Measurements from ENCODE around the gene GRWD1.

The GRWD1 gene

DNA sequence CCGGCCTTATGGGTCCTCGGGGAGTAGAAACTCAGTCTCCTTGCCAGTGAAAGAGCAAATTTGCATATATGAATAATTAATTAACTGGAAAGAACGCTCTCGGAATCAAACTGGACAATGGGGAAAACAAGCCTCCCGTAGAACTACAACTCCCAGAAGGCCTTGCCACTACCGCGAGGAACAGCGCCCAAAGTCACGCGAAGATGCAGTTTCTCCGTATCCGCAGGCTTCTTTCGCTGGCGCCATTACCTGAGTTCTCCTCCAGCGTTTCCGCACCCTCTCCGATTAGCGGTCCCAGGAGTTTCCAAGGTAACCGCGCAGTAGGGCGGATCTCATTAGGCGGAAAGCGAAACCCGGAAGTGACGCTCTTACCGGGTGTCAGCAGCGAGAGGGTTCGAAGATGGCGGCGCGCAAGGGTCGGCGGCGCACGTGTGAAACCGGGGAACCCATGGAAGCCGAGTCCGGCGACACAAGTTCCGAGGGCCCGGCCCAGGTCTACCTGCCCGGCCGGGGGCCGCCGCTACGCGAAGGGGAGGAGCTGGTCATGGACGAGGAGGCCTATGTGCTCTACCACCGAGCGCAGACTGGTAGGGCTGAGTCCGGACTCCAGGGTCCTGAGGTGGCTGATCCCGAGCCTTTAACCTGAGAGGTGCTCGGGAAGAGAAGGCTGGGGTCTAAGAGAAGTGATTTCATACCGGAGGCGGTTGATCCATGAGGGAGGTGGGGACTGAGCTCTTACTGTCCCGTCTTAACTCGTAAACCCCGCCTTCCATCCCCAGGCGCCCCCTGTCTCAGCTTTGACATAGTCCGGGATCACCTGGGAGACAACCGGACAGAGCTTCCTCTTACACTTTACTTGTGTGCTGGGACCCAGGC, at the start of gene GRWD1:
GRWD1 (plus strand) TSS at position 378 of the 876 bp plus-strand sequence; CDS start at position 401, 23 bp downstream.
- DNase-seq = peak; percentile 82 to 96 (median 93)

DNA sequence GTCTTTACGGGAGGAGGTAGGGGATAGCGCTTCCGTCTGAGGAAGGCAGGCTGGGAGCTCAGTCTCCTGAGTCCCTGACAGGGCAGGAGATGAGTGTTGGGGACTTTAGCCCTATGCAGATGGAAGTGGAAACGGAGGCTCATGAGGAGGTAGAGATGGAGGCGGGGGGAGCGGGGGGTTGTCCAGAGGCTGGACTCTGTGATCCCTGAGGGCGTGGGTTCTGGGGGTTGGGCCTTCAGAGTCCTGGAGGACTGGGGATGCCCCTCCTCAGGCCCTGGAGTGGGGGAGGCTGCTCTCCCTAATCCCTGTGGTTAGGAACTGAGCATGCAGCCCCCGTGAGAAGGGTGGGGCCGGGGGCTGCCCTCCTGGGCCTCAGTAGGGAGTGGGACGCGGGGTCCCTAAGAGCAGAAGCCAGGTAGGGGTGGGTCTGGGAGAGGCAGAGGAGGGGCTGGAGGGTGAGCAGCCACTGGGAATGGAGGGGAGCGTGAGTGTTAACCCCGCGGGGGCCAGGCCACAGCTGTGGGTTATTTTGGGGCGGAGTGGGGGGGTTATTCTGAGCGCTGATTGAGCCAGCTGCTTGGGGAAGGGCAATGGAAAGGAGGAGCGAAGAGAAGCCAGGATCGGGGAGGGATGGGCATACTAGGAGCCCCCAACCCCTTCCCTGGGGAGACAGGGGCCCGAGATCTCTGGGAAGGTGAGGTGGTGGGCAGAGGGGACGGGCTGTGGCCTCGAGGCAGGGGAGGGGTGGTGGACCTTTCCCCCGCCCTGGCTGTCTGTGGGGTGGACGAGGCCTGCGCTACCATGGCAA, 49.6 kb upstream of the GRWD1 start:
- no peak for DNase-seq

DNA sequence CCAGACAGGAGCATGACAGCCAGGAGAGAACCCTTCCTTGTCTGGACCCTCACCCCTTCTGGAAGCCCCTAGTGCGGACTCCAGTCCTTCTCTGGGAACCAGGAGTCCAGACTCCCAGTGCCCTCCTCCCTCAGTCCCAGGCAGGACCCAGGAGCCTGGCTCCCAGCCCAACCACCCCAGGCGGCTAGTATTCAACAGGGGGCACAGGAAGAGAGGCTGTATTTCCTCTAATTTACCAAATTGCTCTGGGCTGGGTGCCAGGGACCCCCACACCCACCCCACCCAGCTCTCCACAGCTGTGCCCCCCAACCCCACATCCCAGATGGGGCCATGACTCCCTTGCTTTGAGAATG, 49.0 kb upstream of the GRWD1 start:
- DNase-seq = no peak

DNA sequence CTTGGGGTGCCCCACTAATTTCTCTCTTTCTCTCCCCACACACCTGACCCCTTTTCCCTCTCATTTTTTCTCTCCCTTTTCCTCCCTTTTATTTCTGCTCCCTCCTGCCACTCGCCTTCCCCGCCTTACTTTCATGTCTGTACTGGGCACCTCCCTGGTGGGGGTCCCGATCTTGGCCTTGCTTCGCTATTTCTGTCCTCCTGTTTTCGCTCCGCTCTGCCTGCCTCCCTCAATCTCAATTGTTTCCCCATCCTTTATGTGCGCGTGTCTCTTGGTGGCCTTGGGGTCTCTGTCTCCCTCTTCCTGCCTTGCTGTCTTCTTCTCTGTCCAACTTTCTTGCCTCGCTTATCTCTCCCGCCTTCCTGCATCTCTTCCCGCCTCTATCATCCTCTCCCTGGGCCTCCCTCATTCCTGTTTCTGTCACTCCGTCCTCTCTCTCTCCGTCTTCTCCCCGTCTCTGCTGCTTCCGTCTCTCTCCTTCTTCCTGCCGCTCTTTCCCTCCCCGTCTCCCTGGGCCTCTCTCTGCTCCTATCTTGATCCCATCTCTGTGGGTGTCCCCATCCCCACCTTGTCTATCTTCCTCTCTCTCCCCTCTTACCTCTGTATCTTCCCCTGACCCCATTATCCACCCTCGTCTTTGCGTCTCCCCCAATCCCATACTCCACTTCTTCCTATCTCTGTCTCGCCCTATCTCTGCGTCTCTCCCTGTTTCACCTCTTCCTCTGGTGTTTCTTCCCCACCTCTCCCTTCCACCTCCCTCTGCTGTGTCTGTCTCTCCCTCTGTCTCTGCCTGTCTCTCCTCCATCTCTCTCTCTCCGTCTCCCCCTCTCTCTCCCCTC, 48.3 kb upstream of the GRWD1 start:
- DNase-seq = no peak

DNA sequence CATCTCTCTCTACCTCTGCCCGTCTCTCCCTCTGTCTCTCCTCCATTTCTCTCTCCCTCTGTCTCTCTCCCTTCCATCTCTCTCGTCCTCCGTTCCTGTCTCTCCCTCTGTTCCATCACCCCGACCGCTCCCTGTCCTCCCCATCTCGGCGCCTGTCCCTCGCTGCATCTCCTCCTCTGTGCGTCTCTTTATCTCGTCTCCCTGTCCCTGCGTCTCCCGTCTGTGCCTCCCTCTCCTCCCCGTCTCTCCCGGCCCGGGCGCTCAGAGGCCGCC, 47.7 kb upstream of the GRWD1 start:
- peak in 1 of 6 experiments; percentile 58 for DNase-seq

DNA sequence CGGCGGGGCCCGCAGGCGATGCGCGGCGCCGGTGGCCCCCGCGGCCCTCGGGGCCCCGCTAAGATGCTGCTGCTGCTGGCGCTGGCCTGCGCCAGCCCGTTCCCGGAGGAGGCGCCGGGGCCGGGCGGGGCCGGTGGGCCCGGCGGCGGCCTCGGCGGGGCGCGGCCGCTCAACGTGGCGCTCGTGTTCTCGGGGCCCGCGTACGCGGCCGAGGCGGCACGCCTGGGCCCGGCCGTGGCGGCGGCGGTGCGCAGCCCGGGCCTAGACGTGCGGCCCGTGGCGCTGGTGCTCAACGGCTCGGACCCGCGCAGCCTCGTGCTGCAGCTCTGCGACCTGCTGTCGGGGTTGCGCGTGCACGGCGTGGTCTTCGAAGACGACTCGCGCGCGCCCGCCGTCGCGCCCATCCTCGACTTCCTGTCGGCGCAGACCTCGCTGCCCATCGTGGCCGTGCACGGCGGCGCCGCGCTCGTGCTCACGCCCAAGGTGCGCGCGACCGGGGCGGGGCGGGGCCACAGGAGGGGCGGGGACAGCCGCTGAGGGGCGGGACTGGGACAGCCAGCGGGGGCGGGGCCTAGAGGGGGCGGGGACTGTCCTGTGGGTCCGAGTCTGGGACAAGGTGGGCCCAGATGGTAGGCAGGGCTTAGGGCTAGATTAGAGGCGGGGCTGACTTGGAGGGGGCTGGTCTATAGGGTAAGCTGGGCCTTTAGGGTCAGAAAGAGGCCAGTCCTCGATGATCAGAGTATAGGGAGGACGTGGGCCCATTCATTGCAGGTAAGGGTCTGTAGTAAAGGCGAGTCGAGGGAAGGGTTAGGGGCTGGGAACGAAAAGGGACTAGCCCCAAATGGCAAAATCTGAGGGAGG, 47.2 kb upstream of the GRWD1 start:
- DNase-seq = peak; percentile 71 to 85 (median 78)

DNA sequence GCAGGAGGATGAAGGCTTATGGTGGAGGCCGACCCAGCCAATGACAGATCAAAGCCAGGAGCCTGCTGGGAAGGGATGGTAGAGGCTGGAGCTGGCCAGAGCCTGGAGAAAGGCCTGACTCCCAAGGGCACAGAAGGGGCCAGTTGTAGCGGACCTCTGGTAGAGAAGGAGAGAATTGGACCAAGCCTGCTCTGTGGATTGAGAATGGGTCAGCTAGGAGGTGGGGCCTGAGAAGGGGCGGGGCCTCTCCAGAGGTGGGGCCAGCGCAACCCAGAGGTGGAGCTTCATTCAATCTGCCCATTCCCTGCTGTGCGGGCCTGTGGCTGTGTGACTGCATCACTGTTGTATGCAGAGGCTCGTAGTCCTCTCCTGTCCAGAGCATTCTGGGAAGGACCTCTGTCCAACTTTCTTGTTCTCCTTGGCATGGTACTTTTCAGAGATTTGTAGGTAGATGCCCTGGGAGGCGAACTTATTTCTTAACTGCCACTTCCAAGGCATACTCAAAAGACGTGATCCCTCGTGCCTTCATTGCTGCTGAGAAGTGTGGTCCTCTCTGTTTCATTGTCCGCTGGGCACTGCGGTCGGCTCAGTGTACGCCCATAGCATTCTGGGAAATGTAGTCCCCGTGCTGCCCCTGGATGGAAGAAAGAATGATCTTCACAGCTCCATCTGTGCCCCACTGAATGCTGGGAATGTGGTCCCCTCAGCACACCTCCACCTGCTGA, 45.6 kb upstream of the GRWD1 start:
- DNase-seq = peak in 4 of 6 experiments; percentile 20 to 51 (median 32)

DNA sequence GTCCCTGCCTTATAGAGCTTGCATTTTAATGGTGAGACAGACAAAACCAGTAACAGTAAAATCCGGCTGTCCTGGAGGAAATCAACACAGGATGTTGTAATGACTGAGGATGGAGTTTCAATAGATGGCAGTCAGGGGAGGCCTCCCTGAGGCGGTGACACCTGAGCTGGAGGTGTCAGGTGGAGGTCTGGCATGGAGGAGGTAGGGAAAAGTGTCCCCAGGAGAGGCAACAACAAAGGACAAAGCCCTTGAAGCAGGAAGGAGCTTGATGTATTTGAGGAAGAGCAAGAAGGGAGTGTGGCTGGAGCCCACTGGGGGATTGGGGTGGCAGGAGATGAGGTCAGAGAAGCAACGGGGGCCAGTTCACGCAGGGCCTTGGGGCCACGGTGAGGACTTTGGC, 44.5 kb upstream of the GRWD1 start:
- no peak for DNase-seq

DNA sequence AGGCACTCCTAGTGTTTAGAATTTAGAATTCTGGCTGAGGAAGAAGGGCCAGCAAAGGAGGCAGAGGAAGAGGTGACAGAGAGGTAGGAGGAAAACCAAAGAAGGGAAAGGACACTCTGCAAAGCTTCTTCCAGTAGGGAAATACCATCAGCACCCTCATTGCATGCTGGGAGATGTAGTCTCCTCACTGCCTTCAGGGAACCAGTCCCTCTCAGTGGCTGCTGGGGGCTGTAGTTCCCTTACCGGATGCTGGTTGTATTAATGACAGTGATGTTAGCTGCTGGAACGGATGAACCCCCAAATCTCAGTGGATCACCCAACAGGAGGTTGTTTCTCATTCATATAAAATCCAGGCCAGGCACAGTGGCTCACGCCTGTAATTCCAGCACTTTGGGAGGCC, 42.2 kb upstream of the GRWD1 start:
- DNase-seq = peak in 3 of 6 experiments; percentile 7 to 51 (median 33)

DNA sequence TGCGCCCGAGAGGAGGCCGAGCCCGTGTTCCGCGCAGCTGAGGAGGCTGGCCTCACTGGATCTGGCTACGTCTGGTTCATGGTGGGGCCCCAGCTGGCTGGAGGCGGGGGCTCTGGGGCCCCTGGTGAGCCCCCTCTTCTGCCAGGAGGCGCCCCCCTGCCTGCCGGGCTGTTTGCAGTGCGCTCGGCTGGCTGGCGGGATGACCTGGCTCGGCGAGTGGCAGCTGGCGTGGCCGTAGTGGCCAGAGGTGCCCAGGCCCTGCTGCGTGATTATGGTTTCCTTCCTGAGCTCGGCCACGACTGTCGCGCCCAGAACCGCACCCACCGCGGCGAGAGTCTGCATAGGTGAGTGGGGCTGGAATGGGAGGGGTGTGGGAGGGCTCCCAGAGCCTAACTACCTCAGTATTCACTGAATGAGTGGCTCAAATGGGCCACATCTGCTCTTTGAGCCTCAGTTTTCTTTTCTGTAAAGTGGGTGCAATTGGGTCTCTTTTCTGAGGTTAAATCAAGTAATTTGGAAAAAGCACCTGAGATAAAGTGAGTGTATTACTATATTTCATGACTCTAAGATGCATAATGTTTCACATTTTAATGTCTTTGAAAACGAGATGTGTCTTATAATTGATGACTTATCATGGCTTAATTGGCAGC, 40.6 kb upstream of the GRWD1 start:
- no peak for DNase-seq

DNA sequence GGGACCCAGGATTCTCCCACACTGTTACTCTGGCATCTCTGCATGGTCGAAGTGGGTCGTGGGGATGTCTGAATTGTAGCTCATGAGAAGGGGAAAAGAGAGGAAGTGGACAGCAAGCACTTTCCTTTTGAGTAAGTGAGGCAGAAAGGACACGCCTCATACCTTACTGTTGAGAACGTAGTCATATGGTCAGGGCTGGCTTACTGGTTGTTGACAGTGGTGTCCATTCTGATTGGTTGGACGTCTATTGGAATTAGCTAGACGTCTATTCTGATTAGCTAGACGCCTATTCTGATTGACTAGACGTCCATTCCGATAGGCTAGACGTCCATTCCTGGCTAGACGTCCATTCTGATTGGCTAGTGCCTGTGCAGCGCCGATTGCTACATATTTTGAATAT, 39.9 kb upstream of the GRWD1 start:
- DNase-seq = no peak

DNA sequence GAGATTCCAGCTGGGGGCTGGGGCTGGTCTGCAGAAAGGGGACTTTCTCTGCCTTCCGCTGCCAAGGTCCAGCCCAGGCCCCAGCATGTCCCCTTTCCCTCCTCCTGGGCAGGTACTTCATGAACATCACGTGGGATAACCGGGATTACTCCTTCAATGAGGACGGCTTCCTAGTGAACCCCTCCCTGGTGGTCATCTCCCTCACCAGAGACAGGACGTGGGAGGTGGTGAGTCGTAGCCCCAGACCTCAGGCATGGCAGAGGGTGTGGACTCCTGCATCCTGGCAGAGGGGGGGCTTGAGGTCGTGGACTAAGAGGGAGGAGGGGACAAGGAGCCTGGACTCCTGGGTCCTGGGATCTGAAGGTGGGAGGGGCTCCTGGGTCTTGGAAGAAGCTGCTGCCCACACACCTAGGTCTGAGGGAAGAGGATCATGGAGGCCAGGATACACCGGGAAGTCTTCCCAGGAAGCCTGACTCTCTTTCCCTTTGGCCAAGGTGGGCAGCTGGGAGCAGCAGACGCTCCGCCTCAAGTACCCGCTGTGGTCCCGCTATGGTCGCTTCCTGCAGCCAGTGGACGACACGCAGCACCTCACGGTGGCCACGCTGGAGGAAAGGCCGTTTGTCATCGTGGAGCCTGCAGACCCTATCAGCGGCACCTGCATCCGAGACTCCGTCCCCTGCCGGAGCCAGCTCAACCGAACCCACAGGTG, 31.8 kb upstream of the GRWD1 start:
- DNase-seq = no peak

DNA sequence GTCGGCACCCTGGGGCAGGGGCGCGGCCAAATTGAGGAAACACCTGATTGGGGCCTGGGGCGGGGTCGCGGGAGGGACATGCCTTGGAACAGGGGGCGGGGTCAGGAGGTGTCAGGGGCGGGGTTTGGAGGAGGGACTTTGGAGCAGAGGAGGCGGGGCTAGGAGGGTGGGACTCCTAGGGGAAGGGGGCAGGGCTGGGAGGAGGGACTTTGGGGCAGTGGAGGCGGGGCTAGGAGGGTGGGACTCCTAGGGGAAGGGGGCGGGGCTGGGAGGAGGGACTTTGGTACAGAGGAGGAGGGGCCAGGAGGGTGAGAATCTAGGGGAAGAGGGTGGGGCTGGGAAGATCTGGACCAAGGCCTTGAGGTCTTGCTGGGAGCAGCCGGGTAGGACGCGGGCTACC, 30.4 kb upstream of the GRWD1 start:
- peak; percentile 34 to 78 (median 68) for DNase-seq

DNA sequence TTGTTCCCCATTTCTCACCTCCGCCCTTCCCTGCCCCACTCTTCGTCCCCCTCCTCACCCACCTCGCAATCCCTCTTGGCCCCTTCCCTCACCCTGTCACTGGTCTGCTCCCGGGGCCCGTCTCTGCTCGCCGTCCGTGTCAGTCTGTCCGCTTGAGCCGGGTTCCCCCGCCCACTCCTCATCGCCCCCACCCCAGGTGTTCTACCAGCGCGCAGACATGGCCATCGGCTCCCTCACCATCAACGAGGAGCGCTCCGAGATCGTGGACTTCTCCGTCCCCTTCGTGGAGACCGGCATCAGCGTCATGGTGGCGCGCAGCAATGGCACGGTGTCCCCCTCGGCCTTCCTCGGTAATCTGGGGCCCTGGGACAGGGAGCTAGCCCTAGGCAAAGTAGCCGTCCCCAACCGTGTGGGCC, 30.0 kb upstream of the GRWD1 start:
- DNase-seq = no peak

DNA sequence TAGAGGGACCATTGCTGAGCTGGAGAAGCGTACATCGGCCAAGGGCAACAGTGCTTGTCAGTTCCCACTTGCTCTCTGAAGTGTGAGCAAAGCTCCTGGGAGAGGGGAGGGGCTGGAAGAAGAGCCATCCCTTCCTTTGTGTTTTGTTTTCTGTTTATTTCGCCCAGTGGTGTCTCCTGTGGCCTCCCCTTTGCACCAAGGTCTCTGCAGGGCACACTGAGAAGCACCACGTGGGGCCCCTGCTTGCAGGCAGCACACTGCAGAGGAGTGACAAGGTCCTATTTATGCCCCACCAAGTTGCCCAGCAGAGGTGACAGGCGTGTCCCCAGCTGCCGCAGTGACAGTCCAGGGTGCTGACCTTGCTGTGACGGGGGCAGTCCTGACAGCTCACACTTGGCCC, 28.4 kb upstream of the GRWD1 start:
- DNase-seq = no peak

DNA sequence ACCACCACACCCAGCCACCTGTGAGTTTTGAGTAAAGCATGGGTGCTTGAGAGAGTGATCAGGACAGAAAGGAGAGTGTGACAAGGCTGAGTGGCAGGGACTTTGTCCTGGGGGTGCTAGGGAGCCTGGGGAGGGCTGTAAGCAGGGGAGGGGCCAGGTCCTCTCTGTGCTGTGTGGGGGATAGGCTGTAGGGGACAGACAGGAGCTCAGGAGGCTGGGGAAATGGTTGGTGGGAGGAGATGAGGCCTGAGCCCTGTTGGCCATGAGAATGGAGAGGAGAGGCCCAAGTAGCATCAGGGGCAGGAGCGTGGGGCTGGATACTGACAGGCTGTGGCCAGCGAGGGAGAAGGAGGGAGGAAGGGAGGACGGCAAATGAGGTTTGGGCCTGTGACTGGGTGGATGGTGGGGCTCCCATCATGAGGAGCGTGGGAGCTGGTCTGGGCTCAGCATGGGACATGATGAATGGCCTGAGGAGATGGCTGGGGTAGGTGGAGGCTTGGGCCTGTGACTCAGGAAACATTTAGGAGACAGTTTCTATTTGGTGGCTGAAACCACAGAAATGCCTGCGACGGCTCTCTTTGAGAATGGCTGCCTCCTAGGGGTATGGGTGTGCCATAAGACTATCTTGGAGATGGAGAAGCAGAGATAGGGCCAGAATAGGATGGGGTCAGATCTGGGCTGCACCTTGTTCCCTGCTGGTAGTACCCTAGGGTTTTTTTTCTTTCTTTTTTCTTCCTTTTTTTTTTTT, 27.3 kb upstream of the GRWD1 start:
- DNase-seq = no peak

DNA sequence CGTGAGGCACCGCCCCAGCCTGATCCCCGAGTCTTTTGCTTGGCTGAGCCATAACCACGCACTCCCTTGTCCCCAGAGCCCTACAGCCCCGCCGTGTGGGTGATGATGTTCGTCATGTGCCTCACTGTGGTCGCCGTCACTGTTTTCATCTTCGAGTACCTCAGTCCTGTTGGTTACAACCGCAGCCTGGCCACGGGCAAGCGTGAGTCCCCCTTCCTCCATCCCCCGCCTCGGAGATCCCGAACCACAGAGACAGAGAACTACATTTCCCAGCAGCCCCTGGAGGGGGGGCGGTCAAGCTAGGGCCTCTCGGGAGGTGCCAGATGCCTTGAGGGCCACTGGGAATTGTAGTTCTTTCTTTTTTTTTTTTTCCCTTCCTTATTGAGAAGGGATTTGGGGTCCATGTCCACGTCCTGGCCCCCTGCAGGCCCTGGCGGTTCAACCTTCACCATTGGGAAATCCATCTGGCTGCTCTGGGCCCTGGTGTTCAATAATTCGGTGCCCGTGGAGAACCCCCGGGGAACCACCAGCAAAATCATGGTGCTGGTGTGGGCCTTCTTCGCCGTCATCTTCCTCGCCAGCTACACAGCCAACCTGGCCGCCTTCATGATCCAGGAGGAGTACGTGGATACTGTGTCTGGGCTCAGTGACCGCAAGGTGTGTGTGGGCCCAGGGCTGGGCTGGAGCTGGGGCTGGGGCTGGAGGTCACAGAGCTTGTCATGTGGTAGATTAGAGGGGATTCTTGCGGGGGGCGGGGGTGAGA, 26.4 kb upstream of the GRWD1 start:
- DNase-seq = peak; percentile 40 to 69 (median 56)

DNA sequence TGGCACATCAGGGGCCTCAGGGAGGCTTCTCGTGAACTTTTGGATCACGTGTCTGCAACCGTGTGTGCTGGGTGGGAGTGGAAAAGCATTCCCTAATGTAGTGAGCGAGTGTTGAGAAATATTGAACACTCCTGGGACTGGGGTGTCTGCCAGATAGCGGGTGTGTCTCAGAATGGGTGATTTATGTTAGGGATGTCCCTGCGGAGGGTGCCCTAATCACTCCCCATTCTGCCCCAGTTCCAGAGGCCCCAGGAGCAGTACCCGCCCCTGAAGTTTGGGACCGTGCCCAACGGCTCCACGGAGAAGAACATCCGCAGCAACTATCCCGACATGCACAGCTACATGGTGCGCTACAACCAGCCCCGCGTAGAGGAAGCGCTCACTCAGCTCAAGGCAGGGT, 24.2 kb upstream of the GRWD1 start:
- no peak for DNase-seq

DNA sequence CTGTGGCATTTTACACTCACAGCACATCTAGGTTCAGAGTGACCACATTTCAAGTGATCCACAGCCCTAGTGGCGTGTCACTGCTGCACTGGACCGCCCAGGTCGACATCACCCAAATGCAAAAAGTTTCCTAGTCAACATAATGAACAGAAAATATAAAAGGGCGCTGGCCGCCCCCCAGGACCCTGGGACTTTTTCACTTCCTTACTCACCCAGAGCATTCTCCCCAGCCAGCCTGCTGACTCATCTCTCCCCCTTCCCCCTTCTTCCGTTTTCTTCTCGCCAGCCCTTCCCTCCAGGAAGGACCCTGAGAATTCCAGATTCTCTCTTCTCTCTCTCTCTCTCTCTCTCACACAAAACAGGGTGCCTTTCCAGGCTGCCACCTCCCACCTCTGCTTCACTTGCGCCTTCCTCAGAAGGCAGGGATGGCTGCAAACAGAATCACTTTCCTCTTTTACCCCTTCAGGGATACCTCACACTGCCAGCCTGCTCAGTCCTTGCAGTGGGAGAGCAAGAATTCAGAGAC, 21.0 kb upstream of the GRWD1 start:
- DNase-seq = no peak
